A549 (cell line): ENCODE results near the gene TAF10.

ENCODE experiments used
- CTCF ChIP-seq: fragments of >200 bp; sonication (Bioruptor Twin); formaldehyde crosslinking; IDR thresholded peaks from 3 replicates; pipeline ENCODE4 v1.5.1; 2016
- EP300 ChIP-seq, 2 experiments: fragments of >200 bp; sonication (Bioruptor Twin); formaldehyde crosslinking; IDR thresholded peaks; 2 replicates in 1 of 2; 3 replicates in 1 of 2; pipeline ENCODE4 v1.6.1; 2016 to 2017
- FOSL2 ChIP-seq, 2 experiments: fragments of 450-650 bp in 1 of 2; fragments of >200 bp in 1 of 2; sonication (Bioruptor Twin) in 1 of 2; formaldehyde crosslinking; IDR thresholded peaks; 2 replicates each; pipeline versions ENCODE4 v1.5.0 to v1.6.1; 2016 to 2020; ENCODE audit warnings: mild to moderate bottlenecking in 1 of 2, moderate library complexity in 1 of 2
- JUN ChIP-seq, 2 experiments: fragments of >200 bp; sonication (Bioruptor Twin); formaldehyde crosslinking; IDR thresholded peaks; 2 replicates in 1 of 2; 3 replicates in 1 of 2; pipeline ENCODE4 v1.6.1; 2016 to 2017
- POLR2A ChIP-seq: IDR thresholded peaks from 2 replicates; pipeline ENCODE4 v1.6.1; 2012; ENCODE audit warnings: mild to moderate bottlenecking, low read length
- RFX5 ChIP-seq: fragments of 450-650 bp; IDR thresholded peaks from 2 replicates; pipeline ENCODE4 v1.7.1; 2014; ENCODE audit warnings: antibody characterized with exemption, mild to moderate bottlenecking, moderate library complexity
- SREBF2 ChIP-seq: fragments of 450-650 bp; IDR thresholded peaks from 2 replicates; pipeline ENCODE4 v1.6.1; 2014; ENCODE audit warnings: mild to moderate bottlenecking, moderate library complexity
- TF ChIP-seq, protein P1 (sequence below): IDR thresholded peaks from 2 replicates; pipeline ENCODE4 v1.6.1; 2012

GRCh38 chr11:6607190-6607795, 4.7 kb downstream of the TAF10 start:
- TF ChIP-seq FOSL2 (IDR thresholded peaks at IDR 0.05) (no peak), FOSL2 (CRISPR knock-in tag; IDR thresholded peaks at IDR 0.05) (no peak), SREBF2 (no peak), CTCF (no peak), JUN (IDR thresholded peaks at IDR 0.05) (no peak; a peak in 1 of 5 replicates), RFX5 (no peak), POLR2A (no peak), EP300 (IDR thresholded peaks at IDR 0.05) (no peak)
- TF ChIP-seq, protein P1, sequence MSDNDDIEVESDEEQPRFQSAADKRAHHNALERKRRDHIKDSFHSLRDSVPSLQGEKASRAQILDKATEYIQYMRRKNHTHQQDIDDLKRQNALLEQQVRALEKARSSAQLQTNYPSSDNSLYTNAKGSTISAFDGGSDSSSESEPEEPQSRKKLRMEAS = no peak
